Naive thymus-derived CD4-positive, alpha-beta T cell (primary cell): Measurements from ENCODE around the gene ABI3BP. TPM values are rescaled to one million over a fixed set of nuclear protein-coding genes. Genes with fewer than 3 reads are reported as not detected.

ENCODE experiments used
- ATAC-seq: fragments of 150-1000 bp; cut with Tn5 transposase; 2 replicates; pipeline ENCODE4 v1.10.0; 2021; ENCODE audit warnings: mild to moderate bottlenecking, moderate library complexity
- CTCF ChIA-PET: fragments of 350-600 bp; sonication (Branson Sonifier 250); formaldehyde crosslinking; loops from one replicate; lab custom pipeline; 2021; ENCODE audit warnings: antibody characterized with exemption; lab: Charles Lee
- POLR2A ChIA-PET: fragments of 350-600 bp; sonication (Branson Sonifier 250); formaldehyde crosslinking; loops from one replicate; lab custom pipeline; 2021; ENCODE audit warnings: antibody characterized with exemption, inconsistent platforms; lab: Charles Lee
- DNase-seq, 9 donors: peaks; one replicate each; pipeline versions ENCODE4 v3.0.0 to v3.0.0-alpha.2; 2020 to 2022; ENCODE audit warnings: mixed read lengths in 1 of 9
- H3K27ac ChIP-seq: one replicate; pipeline ENCODE4 v1.7.0; 2013; ENCODE audit warnings: mild to moderate bottlenecking, low read depth, low read length, moderate library complexity
- H3K27me3 ChIP-seq, 2 donors: one replicate each; pipeline ENCODE4 v1.7.0; 2013; ENCODE audit warnings: low read length in 2 of 2, mild to moderate bottlenecking in 2 of 2, moderate library complexity in 2 of 2; ENCODE audit not compliant: control insufficient read depth in 2 of 2, insufficient read depth in 2 of 2
- H3K36me3 ChIP-seq, 3 experiments: 1 replicate in 2 of 3; 2 replicates in 1 of 3; pipeline ENCODE4 v1.7.0; 2013; ENCODE audit warnings: low read length in 3 of 3, mild to moderate bottlenecking in 3 of 3, moderate library complexity in 1 of 3; ENCODE audit not compliant: insufficient read depth in 3 of 3, control insufficient read depth in 2 of 3
- H3K4me1 ChIP-seq, 2 donors: one replicate each; pipeline ENCODE4 v1.7.0; 2013; ENCODE audit warnings: low read length in 2 of 2, mild to moderate bottlenecking in 2 of 2, moderate library complexity in 1 of 2; ENCODE audit not compliant: control insufficient read depth in 2 of 2, insufficient read depth in 2 of 2
- H3K4me3 ChIP-seq: 2 replicates; pipeline ENCODE4 v1.7.0; 2013; ENCODE audit warnings: mild to moderate bottlenecking, low read length
- H3K9me3 ChIP-seq, 3 experiments: 1 replicate in 2 of 3; 2 replicates in 1 of 3; pipeline ENCODE4 v1.7.0; 2013; ENCODE audit warnings: low read length in 3 of 3; ENCODE audit not compliant: control insufficient read depth in 2 of 3
- H3K27ac Mint-ChIP-seq, 9 donors: one replicate each; pipeline ENCODE4 v1.8.0; 2020 to 2022; ENCODE audit warnings: mixed read lengths in 9 of 9, mild to moderate bottlenecking in 8 of 9, moderate library complexity in 5 of 9, inconsistent platforms in 2 of 9
- H3K27me3 Mint-ChIP-seq, 5 donors: one replicate each; pipeline ENCODE4 v1.8.0; 2021 to 2022; ENCODE audit warnings: mixed read lengths in 5 of 5, mild to moderate bottlenecking in 1 of 5
- H3K36me3 Mint-ChIP-seq, 5 donors: one replicate each; pipeline ENCODE4 v1.8.0; 2020 to 2022; ENCODE audit warnings: mixed read lengths in 5 of 5, mild to moderate bottlenecking in 3 of 5, inconsistent platforms in 1 of 5
- H3K4me1 Mint-ChIP-seq, 7 donors: one replicate each; pipeline ENCODE4 v1.8.0; 2020 to 2022; ENCODE audit warnings: mixed read lengths in 7 of 7, mild to moderate bottlenecking in 3 of 7, inconsistent platforms in 1 of 7
- H3K4me3 Mint-ChIP-seq, 10 donors: one replicate each; pipeline ENCODE4 v1.8.0; 2020 to 2022; ENCODE audit warnings: mild to moderate bottlenecking in 10 of 10, mixed read lengths in 10 of 10, moderate library complexity in 6 of 10, inconsistent platforms in 2 of 10
- H3K9me3 Mint-ChIP-seq, 11 donors: one replicate each; pipeline ENCODE4 v1.8.0; 2020 to 2022; ENCODE audit warnings: mixed read lengths in 11 of 11, mild to moderate bottlenecking in 4 of 11, inconsistent platforms in 1 of 11, moderate library complexity in 1 of 11
- intact Hi-C, 2 donors: fragments of 100-400 bp; cut with micrococcal nuclease; formaldehyde crosslinking; loops; one replicate each; pipeline ENCODE4 v1.15.1; 2023
- polyA plus RNA-seq, 2 donors: library from polyadenylated mRNA; unstranded; fragments of 300-500 nt; fragmentation: Illumina TruSeq; gene quantifications; one replicate each; pipeline ENCODE4 v1.2.3, GENCODE V29; 2021
- total RNA-seq, 6 experiments: library from RNA in 5 of 6; stranded (reverse) in 5 of 6; gene quantifications; 1 replicate in 5 of 6; 2 replicates in 1 of 6; pipeline ENCODE4 v1.2.3 and lab custom pipeline; 2021 to 2026

Gene ABI3BP
- total and polyA plus RNA-seq, 7 experiments from 2014 or later: not detected

- CTCF ChIA-PET: no interaction called here
- Mint-ChIP-seq H3K4me1 (peaks cover 0 to 2% (median 0%) of the 10 kb centered on the region in 7 donors), H3K27ac (no peak overlapping the region), H3K27me3 (peaks cover 9 to 30% (median 22%) of the 10 kb centered on the region in 5 donors), H3K36me3 (no peaks in the 10 kb centered on the region), H3K9me3 (peaks cover 0 to 3% (median 0%) of the 10 kb centered on the region in 11 donors), H3K4me3 (no peak overlapping the region)
- H3K27ac ChIP-seq: no peak overlapping the region
- DNase-seq (no peak), ATAC-seq (no peak)
- no peaks in the 10 kb centered on the region for H3K9me3 ChIP-seq
- no peaks in the 10 kb centered on the region for H3K27me3 ChIP-seq
- no peaks in the 10 kb centered on the region for H3K4me1 ChIP-seq
- H3K36me3 ChIP-seq: no peaks in the 10 kb centered on the region
- intact Hi-C loops: no loop called here
- POLR2A ChIA-PET: no interaction called here
- H3K4me3 ChIP-seq: no peak overlapping the region
Observed at GRCh38 chr3:100888881-100889280, 104.3 kb downstream of the ABI3BP start.

- ChIA-PET POLR2A (no interaction called here), CTCF (no interaction called here)
- Histone ChIP-seq H3K27me3 (no peaks in the 10 kb centered on the region), H3K36me3 (no peaks in the 10 kb centered on the region), H3K4me3 (no peak overlapping the region), H3K4me1 (no peaks in the 10 kb centered on the region), H3K27ac (no peak overlapping the region), H3K9me3 (no peaks in the 10 kb centered on the region)
- no peak for ATAC-seq
- no peaks in the 10 kb centered on the region for H3K4me1 Mint-ChIP-seq
- H3K27ac Mint-ChIP-seq: no peak overlapping the region
- no peak for DNase-seq
- H3K27me3 Mint-ChIP-seq: peaks cover 7 to 20% (median 14%) of the 10 kb centered on the region in 5 donors
- no peaks in the 10 kb centered on the region for H3K36me3 Mint-ChIP-seq
- H3K9me3 Mint-ChIP-seq: peaks cover 0 to 2% (median 0%) of the 10 kb centered on the region in 11 donors
- no peak overlapping the region for H3K4me3 Mint-ChIP-seq
- intact Hi-C loops: no loop called here
Observed at GRCh38 chr3:100882571-100882984, 110.6 kb downstream of the ABI3BP start.

DNA sequence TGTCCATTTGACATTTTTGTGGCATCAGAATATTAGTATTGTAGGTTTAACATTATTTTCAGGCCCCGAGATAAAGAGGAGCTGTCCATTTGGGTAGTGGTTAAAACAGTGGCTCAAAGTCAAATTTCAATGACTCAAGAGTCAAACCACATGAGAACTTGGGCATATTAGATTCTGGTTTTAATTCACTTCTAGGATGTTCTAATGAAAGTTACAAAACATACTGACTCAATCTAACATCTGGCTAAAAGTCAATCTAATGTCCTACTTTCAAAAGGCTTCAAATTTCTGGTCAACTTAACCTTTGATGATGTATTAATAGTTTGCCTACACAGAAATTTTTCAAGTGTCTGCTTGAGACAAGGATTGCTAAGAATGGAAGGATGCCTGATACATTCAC is 112.4 kb downstream of the ABI3BP start:
- Mint-ChIP-seq H3K9me3 (no peaks in the 10 kb centered on the region), H3K27me3 (peaks cover 10 to 27% (median 14%) of the 10 kb centered on the region in 5 donors), H3K36me3 (no peaks in the 10 kb centered on the region), H3K4me3 (no peak overlapping the region), H3K4me1 (no peaks in the 10 kb centered on the region), H3K27ac (no peak overlapping the region)
- no peak overlapping the region for H3K4me3 ChIP-seq
- H3K27me3 ChIP-seq: no peaks in the 10 kb centered on the region
- no peak for DNase-seq
- H3K9me3 ChIP-seq: no peaks in the 10 kb centered on the region
- ChIA-PET POLR2A (no interaction called here), CTCF (no interaction called here)
- H3K27ac ChIP-seq: no peak overlapping the region
- intact Hi-C loops: no loop called here
- no peaks in the 10 kb centered on the region for H3K36me3 ChIP-seq
- no peak for ATAC-seq
- no peaks in the 10 kb centered on the region for H3K4me1 ChIP-seq

GRCh38 chr3:100880072-100880471 is 113.1 kb downstream of the ABI3BP start:
- DNase-seq: no peak
- ChIA-PET POLR2A (no interaction called here), CTCF (no interaction called here)
- Histone ChIP-seq H3K9me3 (no peaks in the 10 kb centered on the region), H3K27me3 (no peaks in the 10 kb centered on the region), H3K4me1 (no peaks in the 10 kb centered on the region), H3K27ac (no peak overlapping the region), H3K4me3 (no peak overlapping the region), H3K36me3 (no peaks in the 10 kb centered on the region)
- ATAC-seq: no peak
- H3K4me3 Mint-ChIP-seq: no peak overlapping the region
- intact Hi-C loops: no loop called here
- H3K27ac Mint-ChIP-seq: no peak overlapping the region
- no peaks in the 10 kb centered on the region for H3K9me3 Mint-ChIP-seq
- no peaks in the 10 kb centered on the region for H3K36me3 Mint-ChIP-seq
- H3K4me1 Mint-ChIP-seq: no peaks in the 10 kb centered on the region
- H3K27me3 Mint-ChIP-seq: peaks cover 10 to 33% (median 14%) of the 10 kb centered on the region in 5 donors

GRCh38 chr3:100879195-100879810 is 113.9 kb downstream of the ABI3BP start:
- H3K36me3 Mint-ChIP-seq: no peaks in the 10 kb centered on the region
- ATAC-seq (no peak), DNase-seq (no peak)
- no peaks in the 10 kb centered on the region for H3K36me3 ChIP-seq
- H3K27ac ChIP-seq: no peak overlapping the region
- H3K27me3 ChIP-seq: no peaks in the 10 kb centered on the region
- H3K9me3 Mint-ChIP-seq: no peaks in the 10 kb centered on the region
- no peaks in the 10 kb centered on the region for H3K4me1 Mint-ChIP-seq
- H3K27ac Mint-ChIP-seq: no peak overlapping the region
- H3K27me3 Mint-ChIP-seq: peaks cover 7 to 33% (median 11%) of the 10 kb centered on the region in 5 donors
- H3K4me3 Mint-ChIP-seq: no peak overlapping the region
- no peaks in the 10 kb centered on the region for H3K9me3 ChIP-seq
- intact Hi-C loops: no loop called here
- POLR2A ChIA-PET: no interaction called here
- H3K4me1 ChIP-seq: no peaks in the 10 kb centered on the region
- CTCF ChIA-PET: no interaction called here
- no peak overlapping the region for H3K4me3 ChIP-seq

DNA sequence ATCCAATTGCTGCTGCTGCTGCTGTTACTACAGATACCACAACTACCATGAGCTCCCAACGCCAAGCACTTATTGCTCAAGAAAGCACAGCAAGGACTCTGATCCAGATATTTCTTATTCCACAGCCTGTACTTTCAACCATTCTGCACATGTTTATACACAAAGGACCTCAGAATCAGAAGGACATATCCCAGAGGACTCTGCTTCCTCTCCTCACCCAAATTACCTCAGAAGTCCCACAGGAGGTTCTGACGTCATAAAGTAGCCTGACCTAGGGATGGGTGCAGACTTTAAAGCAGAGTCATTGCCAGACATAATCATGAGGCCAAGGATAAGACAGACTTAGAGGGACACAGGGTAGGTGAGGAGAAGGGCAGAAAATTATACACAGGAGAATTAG is 115.9 kb downstream of the ABI3BP start:
- Histone ChIP-seq H3K27me3 (no peaks in the 10 kb centered on the region), H3K36me3 (no peaks in the 10 kb centered on the region), H3K4me3 (no peak overlapping the region), H3K9me3 (no peaks in the 10 kb centered on the region), H3K27ac (no peak overlapping the region), H3K4me1 (no peaks in the 10 kb centered on the region)
- intact Hi-C loops: no loop called here
- peaks cover 3 to 26% (median 11%) of the 10 kb centered on the region in 5 donors for H3K27me3 Mint-ChIP-seq
- DNase-seq: no peak
- H3K36me3 Mint-ChIP-seq: no peaks in the 10 kb centered on the region
- CTCF ChIA-PET: interaction anchor here (0.8 kb wide), 1 partner anchor 9 kb away, joined by 3 read pairs; no protein-coding TSS in a partner anchor
- H3K27ac Mint-ChIP-seq: no peak overlapping the region
- no peak overlapping the region for H3K4me3 Mint-ChIP-seq
- ATAC-seq: no peak
- no peaks in the 10 kb centered on the region for H3K4me1 Mint-ChIP-seq
- no peaks in the 10 kb centered on the region for H3K9me3 Mint-ChIP-seq
- POLR2A ChIA-PET: no interaction called here

DNA sequence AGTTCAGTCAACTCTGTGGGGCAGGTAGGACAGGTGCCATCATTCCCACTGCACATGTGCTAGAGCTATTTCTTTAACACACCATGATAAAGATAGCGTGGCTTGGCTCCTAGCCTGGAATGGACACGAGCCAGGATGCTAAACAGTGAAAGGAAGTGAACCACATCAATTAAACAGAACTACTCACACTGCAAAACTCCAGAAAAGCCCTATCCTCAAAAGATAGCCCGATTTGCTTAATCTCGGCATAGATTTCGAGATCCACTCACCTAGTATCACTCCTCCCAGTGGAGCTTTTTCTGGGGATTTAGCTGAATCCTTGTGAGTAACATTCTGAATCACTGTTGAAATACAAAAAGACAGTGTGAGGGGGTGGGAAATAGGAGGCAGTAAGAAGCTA is 118.0 kb downstream of the ABI3BP start:
- H3K9me3 ChIP-seq: no peaks in the 10 kb centered on the region
- H3K4me3 Mint-ChIP-seq: no peak overlapping the region
- no peak overlapping the region for H3K4me3 ChIP-seq
- intact Hi-C loops: no loop called here
- no peaks in the 10 kb centered on the region for H3K27me3 ChIP-seq
- no peaks in the 10 kb centered on the region for H3K36me3 Mint-ChIP-seq
- no peak overlapping the region for H3K27ac Mint-ChIP-seq
- DNase-seq: no peak
- no peaks in the 10 kb centered on the region for H3K36me3 ChIP-seq
- peaks cover 0 to 4% (median 0%) of the 10 kb centered on the region in 11 donors for H3K9me3 Mint-ChIP-seq
- H3K4me1 Mint-ChIP-seq: no peaks in the 10 kb centered on the region
- H3K4me1 ChIP-seq: no peaks in the 10 kb centered on the region
- H3K27me3 Mint-ChIP-seq: peaks cover 5 to 23% (median 19%) of the 10 kb centered on the region in 5 donors
- CTCF ChIA-PET: no interaction called here
- H3K27ac ChIP-seq: no peak overlapping the region
- no peak for ATAC-seq
- POLR2A ChIA-PET: interaction anchor here (0.7 kb wide), 1 partner anchor 227 kb away, joined by 3 read pairs; no protein-coding TSS in a partner anchor
